IPS DF 4.7 (cell line): ENCODE results near the gene UEVLD.

Experiments used
- DNase-seq: peaks from one replicate; pipeline ENCODE4 v3.0.0-alpha.2; 2013; ENCODE audit warnings: low spot score; ENCODE audit errors: extremely low read depth

Gene UEVLD

GRCh38 chr11:18501629-18502028 lies 86.9 kb downstream of the UEVLD start:
- no peak for DNase-seq

GRCh38 chr11:18498039-18498438 lies 90.5 kb downstream of the UEVLD start:
- DNase-seq = no peak

GRCh38 chr11:18495703-18496102 lies 92.8 kb downstream of the UEVLD start:
- DNase-seq = no peak

- no peak for DNase-seq
Observed at GRCh38 chr11:18495271-18495670, 93.3 kb downstream of the UEVLD start.

- no peak for DNase-seq
Observed at GRCh38 chr11:18493310-18493709, 95.2 kb downstream of the UEVLD start.

- DNase-seq = no peak
Observed at GRCh38 chr11:18492888-18493287, 95.6 kb downstream of the UEVLD start.

GRCh38 chr11:18491924-18492323 lies 96.6 kb downstream of the UEVLD start:
- no peak for DNase-seq

GRCh38 chr11:18490736-18491485 lies 97.6 kb downstream of the UEVLD start:
- no peak for DNase-seq

GRCh38 chr11:18490319-18490718 lies 98.2 kb downstream of the UEVLD start:
- DNase-seq = no peak

- no peak for DNase-seq
Observed at GRCh38 chr11:18485913-18486528, 102.5 kb downstream of the UEVLD start.
